ENCODE data around the gene PDZD8.

The PDZD8 gene

GRCh38 chr10:117268907-117269306 is 106.3 kb downstream of the PDZD8 start:
- Histone ChIP-seq H3K36me3 (ENCODE audit: control insufficient read depth, insufficient read depth, low read length) (no peaks in the 10 kb centered on the region), H3K4me3 (ENCODE audit: low read length) (no peak overlapping the region), H3K9me3 (ENCODE audit: control insufficient read depth, insufficient read depth, low read length) (no peaks in the 10 kb centered on the region), H3K4me1 (ENCODE audit: control insufficient read depth, insufficient read depth, low read length) (no peaks in the 10 kb centered on the region), H3K27ac (ENCODE audit: low read length) (no peak overlapping the region), H3K27me3 (ENCODE audit: control insufficient read depth, insufficient read depth, low read length) (no peaks in the 10 kb centered on the region)
- WGBS (ENCODE audit: insufficient coverage, insufficient read length): 100% methylated on average over 2 of the region's 2 CpGs
- no peak for DNase-seq (ENCODE audit: low read depth, low spot score)

- no peaks in the 10 kb centered on the region for H3K4me1 ChIP-seq (ENCODE audit: control insufficient read depth, insufficient read depth, low read length)
- no CpG with 5 or more reads among the region's 4 CpGs for WGBS (ENCODE audit: insufficient coverage, insufficient read length)
- H3K4me3 ChIP-seq (ENCODE audit: low read length): no peak overlapping the region
- H3K9me3 ChIP-seq (ENCODE audit: control insufficient read depth, insufficient read depth, low read length): no peaks in the 10 kb centered on the region
- no peaks in the 10 kb centered on the region for H3K27me3 ChIP-seq (ENCODE audit: control insufficient read depth, insufficient read depth, low read length)
- no peak overlapping the region for H3K27ac ChIP-seq (ENCODE audit: low read length)
- no peak for DNase-seq (ENCODE audit: low read depth, low spot score)
- H3K36me3 ChIP-seq (ENCODE audit: control insufficient read depth, insufficient read depth, low read length): no peaks in the 10 kb centered on the region
These were observed 107.0 kb downstream of the PDZD8 start for GRCh38 chr10:117268258-117268657.

- no peaks in the 10 kb centered on the region for H3K9me3 ChIP-seq (ENCODE audit: control insufficient read depth, insufficient read depth, low read length)
- no peak overlapping the region for H3K27ac ChIP-seq (ENCODE audit: low read length)
- no CpG with 5 or more reads among the region's 2 CpGs for WGBS (ENCODE audit: insufficient coverage, insufficient read length)
- H3K4me3 ChIP-seq (ENCODE audit: low read length): no peak overlapping the region
- no peaks in the 10 kb centered on the region for H3K27me3 ChIP-seq (ENCODE audit: control insufficient read depth, insufficient read depth, low read length)
- H3K4me1 ChIP-seq (ENCODE audit: control insufficient read depth, insufficient read depth, low read length): no peaks in the 10 kb centered on the region
- DNase-seq (ENCODE audit: low read depth, low spot score): no peak
- H3K36me3 ChIP-seq (ENCODE audit: control insufficient read depth, insufficient read depth, low read length): no peaks in the 10 kb centered on the region
These were observed 108.4 kb downstream of the PDZD8 start for GRCh38 chr10:117266812-117267211.

- no peak for DNase-seq (ENCODE audit: low read depth, low spot score)
- Histone ChIP-seq H3K4me1 (ENCODE audit: control insufficient read depth, insufficient read depth, low read length) (no peaks in the 10 kb centered on the region), H3K4me3 (ENCODE audit: low read length) (no peak overlapping the region), H3K9me3 (ENCODE audit: control insufficient read depth, insufficient read depth, low read length) (no peaks in the 10 kb centered on the region), H3K27ac (ENCODE audit: low read length) (no peak overlapping the region), H3K36me3 (ENCODE audit: control insufficient read depth, insufficient read depth, low read length) (no peaks in the 10 kb centered on the region), H3K27me3 (ENCODE audit: control insufficient read depth, insufficient read depth, low read length) (no peaks in the 10 kb centered on the region)
- no CpG with 5 or more reads among the region's 9 CpGs for WGBS (ENCODE audit: insufficient coverage, insufficient read length)
These were observed 108.8 kb downstream of the PDZD8 start for GRCh38 chr10:117266400-117266799.

GRCh38 chr10:117264782-117265181 is 110.5 kb downstream of the PDZD8 start:
- no CpG with 5 or more reads among the region's 7 CpGs for WGBS (ENCODE audit: insufficient coverage, insufficient read length)
- H3K27ac ChIP-seq (ENCODE audit: low read length): no peak overlapping the region
- no peaks in the 10 kb centered on the region for H3K27me3 ChIP-seq (ENCODE audit: control insufficient read depth, insufficient read depth, low read length)
- H3K4me3 ChIP-seq (ENCODE audit: low read length): no peak overlapping the region
- no peaks in the 10 kb centered on the region for H3K4me1 ChIP-seq (ENCODE audit: control insufficient read depth, insufficient read depth, low read length)
- no peaks in the 10 kb centered on the region for H3K9me3 ChIP-seq (ENCODE audit: control insufficient read depth, insufficient read depth, low read length)
- no peak for DNase-seq (ENCODE audit: low read depth, low spot score)
- H3K36me3 ChIP-seq (ENCODE audit: control insufficient read depth, insufficient read depth, low read length): no peaks in the 10 kb centered on the region

- H3K27me3 ChIP-seq (ENCODE audit: control insufficient read depth, insufficient read depth, low read length): no peaks in the 10 kb centered on the region
- H3K9me3 ChIP-seq (ENCODE audit: control insufficient read depth, insufficient read depth, low read length): no peaks in the 10 kb centered on the region
- H3K27ac ChIP-seq (ENCODE audit: low read length): no peak overlapping the region
- no peaks in the 10 kb centered on the region for H3K4me1 ChIP-seq (ENCODE audit: control insufficient read depth, insufficient read depth, low read length)
- DNase-seq (ENCODE audit: low read depth, low spot score): no peak
- H3K4me3 ChIP-seq (ENCODE audit: low read length): no peak overlapping the region
- H3K36me3 ChIP-seq (ENCODE audit: control insufficient read depth, insufficient read depth, low read length): no peaks in the 10 kb centered on the region
- no CpG with 5 or more reads among the region's 7 CpGs for WGBS (ENCODE audit: insufficient coverage, insufficient read length)
These were observed 112.3 kb downstream of the PDZD8 start for GRCh38 chr10:117262903-117263293.

- DNase-seq (ENCODE audit: low read depth, low spot score): no peak
- WGBS (ENCODE audit: insufficient coverage, insufficient read length): no CpG with 5 or more reads among the region's 10 CpGs
These were observed 112.8 kb downstream of the PDZD8 start for GRCh38 chr10:117262291-117262902.

GRCh38 chr10:117261501-117261900 is 113.7 kb downstream of the PDZD8 start:
- no peaks in the 10 kb centered on the region for H3K4me1 ChIP-seq (ENCODE audit: control insufficient read depth, insufficient read depth, low read length)
- WGBS (ENCODE audit: insufficient coverage, insufficient read length): no CpG with 5 or more reads among the region's 3 CpGs
- no peak overlapping the region for H3K4me3 ChIP-seq (ENCODE audit: low read length)
- H3K9me3 ChIP-seq (ENCODE audit: control insufficient read depth, insufficient read depth, low read length): no peaks in the 10 kb centered on the region
- DNase-seq (ENCODE audit: low read depth, low spot score): no peak
- H3K27ac ChIP-seq (ENCODE audit: low read length): no peak overlapping the region
- no peaks in the 10 kb centered on the region for H3K36me3 ChIP-seq (ENCODE audit: control insufficient read depth, insufficient read depth, low read length)
- H3K27me3 ChIP-seq (ENCODE audit: control insufficient read depth, insufficient read depth, low read length): no peaks in the 10 kb centered on the region

More at GRCh38 chr10:117262291-117262902, 112.8 kb downstream of the PDZD8 start:
- no peak overlapping the region for H3K4me3 ChIP-seq (ENCODE audit: low read length)
- no peaks in the 10 kb centered on the region for H3K9me3 ChIP-seq (ENCODE audit: control insufficient read depth, insufficient read depth, low read length)
- no peaks in the 10 kb centered on the region for H3K4me1 ChIP-seq (ENCODE audit: control insufficient read depth, insufficient read depth, low read length)
- no peaks in the 10 kb centered on the region for H3K27me3 ChIP-seq (ENCODE audit: control insufficient read depth, insufficient read depth, low read length)
- H3K36me3 ChIP-seq (ENCODE audit: control insufficient read depth, insufficient read depth, low read length): no peaks in the 10 kb centered on the region
- no peak overlapping the region for H3K27ac ChIP-seq (ENCODE audit: low read length)

- Histone ChIP-seq H3K4me1 (ENCODE audit: control insufficient read depth, insufficient read depth, low read length) (no peaks in the 10 kb centered on the region), H3K36me3 (ENCODE audit: control insufficient read depth, insufficient read depth, low read length) (no peaks in the 10 kb centered on the region), H3K27me3 (ENCODE audit: control insufficient read depth, insufficient read depth, low read length) (no peaks in the 10 kb centered on the region), H3K4me3 (ENCODE audit: low read length) (no peak overlapping the region), H3K27ac (ENCODE audit: low read length) (no peak overlapping the region), H3K9me3 (ENCODE audit: control insufficient read depth, insufficient read depth, low read length) (no peaks in the 10 kb centered on the region)
- no peak for DNase-seq (ENCODE audit: low read depth, low spot score)
- WGBS (ENCODE audit: insufficient coverage, insufficient read length): no CpG with 5 or more reads among the region's 4 CpGs
These were observed 115.2 kb downstream of the PDZD8 start for GRCh38 chr10:117260084-117260483.

GRCh38 chr10:117259279-117259678 is 116.0 kb downstream of the PDZD8 start:
- no peak for DNase-seq (ENCODE audit: low read depth, low spot score)
- H3K4me3 ChIP-seq (ENCODE audit: low read length): no peak overlapping the region; the same call in 1 of the 2 replicates
- no peaks in the 10 kb centered on the region for H3K9me3 ChIP-seq (ENCODE audit: control insufficient read depth, insufficient read depth, low read length)
- H3K36me3 ChIP-seq (ENCODE audit: control insufficient read depth, insufficient read depth, low read length): no peaks in the 10 kb centered on the region
- H3K27ac ChIP-seq (ENCODE audit: low read length): no peak overlapping the region
- no peaks in the 10 kb centered on the region for H3K27me3 ChIP-seq (ENCODE audit: control insufficient read depth, insufficient read depth, low read length)
- no CpG with 5 or more reads among the region's 3 CpGs for WGBS (ENCODE audit: insufficient coverage, insufficient read length)
- H3K4me1 ChIP-seq (ENCODE audit: control insufficient read depth, insufficient read depth, low read length): no peaks in the 10 kb centered on the region

- Histone ChIP-seq H3K27ac (ENCODE audit: low read length) (no peak overlapping the region), H3K4me3 (ENCODE audit: low read length) (no peak overlapping the region), H3K4me1 (ENCODE audit: control insufficient read depth, insufficient read depth, low read length) (peaks cover 3% of the 10 kb centered on the region; the same call in 1 of the 2 replicates), H3K36me3 (ENCODE audit: control insufficient read depth, insufficient read depth, low read length) (no peaks in the 10 kb centered on the region), H3K27me3 (ENCODE audit: control insufficient read depth, insufficient read depth, low read length) (no peaks in the 10 kb centered on the region), H3K9me3 (ENCODE audit: control insufficient read depth, insufficient read depth, low read length) (no peaks in the 10 kb centered on the region)
- no CpG with 5 or more reads among the region's 3 CpGs for WGBS (ENCODE audit: insufficient coverage, insufficient read length)
- no peak for DNase-seq (ENCODE audit: low read depth, low spot score)
These were observed 117.5 kb downstream of the PDZD8 start for GRCh38 chr10:117257721-117258120.

Data from iPS DF 6.9 (cell line).